ENCODE measurements around the gene UNC13D.

DNA sequence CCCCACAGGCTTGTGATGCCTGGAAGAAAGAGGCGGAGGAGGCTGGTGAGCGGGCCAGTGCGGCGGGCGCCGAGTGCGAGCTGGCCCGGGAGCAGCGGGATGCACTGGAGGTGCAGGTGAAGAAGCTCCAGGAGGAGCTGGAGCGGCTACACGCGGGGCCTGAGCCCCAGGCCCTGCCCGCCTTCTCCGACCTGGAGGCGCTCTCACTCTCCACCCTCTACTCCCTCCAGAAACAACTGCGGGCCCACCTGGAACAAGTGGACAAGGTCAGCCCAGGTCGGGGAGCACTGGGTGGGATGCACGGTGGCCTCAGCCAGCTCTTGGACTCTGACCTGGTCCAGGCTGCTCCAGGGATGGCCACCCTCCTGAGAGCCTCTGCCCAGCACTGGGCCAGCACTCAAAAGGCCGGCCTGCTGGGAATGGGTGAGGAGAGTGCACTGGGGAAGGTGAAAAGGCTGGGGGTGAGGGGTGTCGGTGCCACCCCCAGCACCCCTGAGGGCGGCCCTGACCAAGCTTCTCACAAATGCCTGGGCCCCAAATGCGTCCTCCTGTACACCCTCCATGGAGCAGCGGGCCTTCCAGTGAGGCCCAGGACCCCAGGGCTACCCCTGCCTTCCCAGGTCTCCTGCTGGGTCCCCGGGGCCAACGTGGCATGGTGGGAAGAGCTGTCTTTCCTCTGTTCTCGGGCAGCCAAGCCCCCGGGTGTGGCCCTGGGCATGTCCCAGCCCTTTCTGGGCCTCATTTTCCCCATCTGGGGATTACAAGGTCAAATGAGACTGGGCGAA is 20.8 kb downstream of the UNC13D start:
- no peak for TF ChIP-seq FOSL1 (IDR thresholded peaks at IDR 0.05; ENCODE audit: low read depth)
- TF ChIP-seq YY1 (IDR thresholded peaks at IDR 0.05; ENCODE audit: extremely low read depth, insufficient replicate concordance, low read depth, low read length): no peak
- TF ChIP-seq ELF1 (IDR thresholded peaks at IDR 0.05; ENCODE audit: borderline replicate concordance, low read depth): no peak
- TF ChIP-seq TCF7L2 (IDR thresholded peaks at IDR 0.05; ENCODE audit: borderline replicate concordance, extremely low read depth, insufficient read depth, insufficient read length): no peak
- TF ChIP-seq, protein P1, sequence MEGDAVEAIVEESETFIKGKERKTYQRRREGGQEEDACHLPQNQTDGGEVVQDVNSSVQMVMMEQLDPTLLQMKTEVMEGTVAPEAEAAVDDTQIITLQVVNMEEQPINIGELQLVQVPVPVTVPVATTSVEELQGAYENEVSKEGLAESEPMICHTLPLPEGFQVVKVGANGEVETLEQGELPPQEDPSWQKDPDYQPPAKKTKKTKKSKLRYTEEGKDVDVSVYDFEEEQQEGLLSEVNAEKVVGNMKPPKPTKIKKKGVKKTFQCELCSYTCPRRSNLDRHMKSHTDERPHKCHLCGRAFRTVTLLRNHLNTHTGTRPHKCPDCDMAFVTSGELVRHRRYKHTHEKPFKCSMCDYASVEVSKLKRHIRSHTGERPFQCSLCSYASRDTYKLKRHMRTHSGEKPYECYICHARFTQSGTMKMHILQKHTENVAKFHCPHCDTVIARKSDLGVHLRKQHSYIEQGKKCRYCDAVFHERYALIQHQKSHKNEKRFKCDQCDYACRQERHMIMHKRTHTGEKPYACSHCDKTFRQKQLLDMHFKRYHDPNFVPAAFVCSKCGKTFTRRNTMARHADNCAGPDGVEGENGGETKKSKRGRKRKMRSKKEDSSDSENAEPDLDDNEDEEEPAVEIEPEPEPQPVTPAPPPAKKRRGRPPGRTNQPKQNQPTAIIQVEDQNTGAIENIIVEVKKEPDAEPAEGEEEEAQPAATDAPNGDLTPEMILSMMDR (IDR thresholded peaks at IDR 0.05 in 2 of 3, conservative IDR thresholded peaks at IDR 0.05 in 1 of 3; ENCODE audit: borderline replicate concordance in 1 of 3, insufficient read depth in 1 of 3, low read depth in 2 of 3, low read length in 2 of 3): no peak
